GM18502 (cell line): ENCODE data around the gene PSMA3.
A peak's percentile ranks its signal among the peaks of the same experiment; 100 is the strongest.

Experiments used
- ATAC-seq: cut with Tn5 transposase; IDR thresholded peaks from one replicate; pipeline ENCODE4 v1.9.1; 2021; ENCODE audit warnings: mild to moderate bottlenecking; ENCODE audit not compliant: unreplicated experiment, poor library complexity

PSMA3 gene

DNA sequence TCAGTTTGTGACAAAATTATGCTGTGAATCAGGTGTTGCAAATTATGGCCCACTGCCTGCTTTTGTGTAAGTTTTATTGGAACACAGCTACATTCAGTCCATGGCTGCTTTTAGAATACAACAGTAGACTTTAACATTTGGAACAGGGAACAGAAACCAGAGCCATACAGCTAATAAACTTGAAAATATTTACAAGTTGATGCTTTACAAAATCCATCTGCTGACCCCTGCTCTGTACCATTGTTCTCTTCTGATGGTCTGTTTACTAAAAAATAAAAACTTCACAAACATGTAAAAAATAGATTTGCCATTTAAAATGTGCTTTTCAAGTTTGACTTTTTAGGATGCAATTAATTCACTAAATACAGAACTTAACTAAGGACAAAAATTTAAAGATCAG is 20.8 kb downstream of the PSMA3 start:
- ATAC-seq = no peak

DNA sequence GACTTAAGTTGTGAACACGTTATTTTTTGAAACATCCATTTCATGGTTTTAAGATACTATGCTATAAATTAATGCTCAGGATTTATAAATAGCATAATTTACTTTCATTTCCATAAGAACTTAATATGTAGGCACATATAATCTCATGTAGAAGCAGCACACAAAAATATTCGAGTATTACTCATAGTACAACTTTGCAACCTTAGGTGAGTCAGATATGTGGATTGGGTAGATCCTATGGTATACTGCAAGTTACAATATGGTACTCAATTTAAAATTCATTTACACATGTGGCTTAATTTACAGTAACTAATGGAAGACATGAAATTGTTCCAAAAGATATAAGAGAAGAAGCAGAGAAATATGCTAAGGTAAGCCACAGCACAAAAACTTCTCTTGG is 26.0 kb downstream of the PSMA3 start:
- ATAC-seq = no peak

DNA sequence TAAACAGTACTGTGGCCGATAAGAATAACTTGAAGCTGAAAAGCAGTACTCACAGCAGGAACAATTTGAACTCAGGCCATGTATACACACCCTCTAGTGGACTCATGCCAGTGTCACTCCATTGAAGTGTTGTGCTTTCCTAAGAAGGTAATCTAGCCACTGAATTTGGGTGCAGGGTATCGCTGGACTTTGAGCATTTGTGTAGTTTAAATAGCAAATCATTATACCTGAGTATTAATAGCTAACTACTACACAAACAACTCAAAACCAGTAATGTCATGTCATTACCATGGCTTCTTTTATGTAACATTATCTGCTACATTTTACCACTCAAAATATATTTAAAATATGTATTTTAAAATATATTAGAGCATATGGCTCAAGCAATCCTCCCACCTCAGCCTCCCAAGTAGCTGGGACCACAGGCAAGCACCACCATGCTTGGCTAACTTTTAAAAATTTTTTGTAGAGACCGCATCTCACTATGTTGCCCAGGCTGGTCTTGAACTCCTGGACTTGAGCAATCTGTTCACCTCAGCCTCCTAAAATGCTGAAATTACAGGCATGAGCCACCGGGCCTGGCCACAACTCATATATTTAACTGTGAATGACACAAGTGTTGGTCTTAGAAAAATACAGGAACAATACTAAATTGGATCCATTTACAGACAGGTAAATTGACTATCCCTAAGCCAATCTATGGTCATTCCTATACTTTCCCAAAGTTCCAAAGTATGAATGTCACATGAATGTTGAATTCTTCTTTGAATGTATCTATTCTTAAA is 28.1 kb downstream of the PSMA3 start:
- ATAC-seq = no peak

DNA sequence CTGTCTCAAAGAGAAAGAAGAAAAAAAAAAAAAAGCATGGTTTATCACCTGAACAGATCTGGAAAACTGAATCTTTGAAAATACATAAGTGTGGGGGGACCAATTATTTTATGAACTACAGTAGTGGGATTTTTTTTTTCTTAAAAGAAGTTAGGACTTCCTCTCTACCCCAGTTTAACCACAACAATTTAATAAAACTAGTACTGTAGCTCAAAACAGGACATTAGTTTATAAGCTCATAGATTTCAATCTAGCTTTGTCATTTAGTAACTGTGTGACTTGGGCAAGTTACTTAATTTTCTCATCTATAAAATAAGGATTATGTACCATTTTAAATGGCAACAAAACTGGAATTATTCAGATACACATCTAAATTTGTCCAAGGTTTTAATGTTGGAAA is 30.2 kb downstream of the PSMA3 start:
- no peak for ATAC-seq

DNA sequence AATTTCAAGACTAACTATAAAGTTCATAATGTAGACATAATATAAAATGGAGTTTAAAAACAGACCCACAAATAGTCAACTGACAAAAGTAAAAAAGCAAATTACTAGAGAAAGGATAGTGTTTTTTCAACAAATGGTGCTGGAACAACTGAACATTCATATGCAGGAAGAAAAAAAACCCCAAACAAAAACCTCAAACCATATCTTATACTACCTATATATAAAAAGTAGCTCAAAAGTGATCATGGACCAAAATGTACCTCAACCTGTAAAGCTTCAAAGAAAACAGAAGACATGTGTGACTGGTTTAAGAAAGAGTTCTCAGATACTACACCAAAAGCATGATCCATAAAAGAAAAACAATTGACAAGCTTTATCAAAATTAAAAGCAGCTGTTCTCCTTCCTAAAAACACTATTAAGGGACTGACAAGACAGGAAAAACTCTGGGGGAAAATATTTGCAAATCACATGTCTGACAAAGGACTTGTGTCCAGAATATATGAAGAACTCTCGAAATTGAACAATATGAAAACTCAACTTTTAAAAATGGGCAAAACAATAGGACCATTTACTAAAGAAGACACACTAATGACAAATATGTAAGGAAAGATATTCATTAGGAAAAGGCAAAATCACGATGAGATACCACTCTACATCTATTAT is 31.0 kb downstream of the PSMA3 start:
- no peak for ATAC-seq

DNA sequence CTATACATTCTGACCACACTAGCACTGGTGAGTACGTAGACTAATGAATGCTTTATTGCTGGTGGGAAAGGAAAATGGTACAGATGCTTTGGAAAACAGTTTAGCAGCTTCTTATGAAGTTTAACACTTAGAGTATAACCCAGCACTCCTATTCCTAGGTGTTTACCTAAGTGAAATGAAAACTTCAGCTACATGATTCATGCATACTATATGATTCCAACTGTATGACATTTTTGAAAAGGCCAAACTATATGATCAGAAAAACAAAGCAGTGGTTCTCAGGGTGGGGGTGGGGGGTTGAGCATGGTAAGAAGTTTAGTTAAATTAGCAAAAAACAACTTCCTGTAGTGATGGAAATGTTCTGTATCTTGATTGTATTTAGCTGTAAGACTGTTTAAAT is 31.6 kb downstream of the PSMA3 start:
- ATAC-seq = no peak

GRCh38 chr14:58278177-58278576 is 33.5 kb downstream of the PSMA3 start:
- no peak for ATAC-seq

- ATAC-seq = peak; percentile 80
These were observed 36.5 kb downstream of the PSMA3 start for GRCh38 chr14:58280954-58281787.

DNA sequence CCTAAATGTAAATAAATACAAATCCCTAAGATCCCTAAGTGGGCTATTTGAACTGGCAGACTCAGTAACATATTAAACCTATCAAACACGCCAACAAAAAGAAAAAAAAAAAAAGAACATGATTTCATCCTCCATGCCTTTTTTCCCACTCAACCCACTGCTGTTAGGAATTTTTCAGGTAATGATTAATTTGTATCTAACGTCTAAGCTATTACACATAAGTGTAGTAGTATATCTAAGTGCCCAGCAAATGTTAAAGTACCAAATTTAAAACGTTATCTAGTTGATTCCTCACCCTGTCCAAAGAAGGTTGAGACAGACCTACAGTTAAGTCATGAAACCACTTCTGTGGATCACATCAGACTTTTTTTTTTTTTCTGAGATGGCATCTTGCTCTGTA is 37.3 kb downstream of the PSMA3 start:
- no peak for ATAC-seq

GRCh38 chr14:58282925-58283593 is 38.4 kb downstream of the PSMA3 start:
- no peak for ATAC-seq

DNA sequence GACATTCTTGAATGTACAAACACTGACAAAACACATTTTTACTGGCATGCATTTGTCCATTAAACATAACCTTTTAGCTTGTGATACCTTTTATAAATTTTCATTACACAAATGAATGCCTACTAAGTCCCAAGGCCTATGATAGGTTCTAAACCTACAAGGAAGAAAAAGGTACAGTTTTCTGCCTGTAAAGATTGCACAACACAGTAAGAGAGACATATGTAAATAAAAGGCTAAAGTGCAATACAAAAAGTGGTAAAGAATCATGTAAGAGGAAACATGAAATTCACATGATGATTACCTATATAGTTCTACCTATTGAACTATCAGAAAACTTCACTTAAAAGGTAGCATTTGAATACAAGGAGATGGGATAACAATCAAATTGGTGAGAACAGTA is 39.1 kb downstream of the PSMA3 start:
- ATAC-seq = no peak

DNA sequence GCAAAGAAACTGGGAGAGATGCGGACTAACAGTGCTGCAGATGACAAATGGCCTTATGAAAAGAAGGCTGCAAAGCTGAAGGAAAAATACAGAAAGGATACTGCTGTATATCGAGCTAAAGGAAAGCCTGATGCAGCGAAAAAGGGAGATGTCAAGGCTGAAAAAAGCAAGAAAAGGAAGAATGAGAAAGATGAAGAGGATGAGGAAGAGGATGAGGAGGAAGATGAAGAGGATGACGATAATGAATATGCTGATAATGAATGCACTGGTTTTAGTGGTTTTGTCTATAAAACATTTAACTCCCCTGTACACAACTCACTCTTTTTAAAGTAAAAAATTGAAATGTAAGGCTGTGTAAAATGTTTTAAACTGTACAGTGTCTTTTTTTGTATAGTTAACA is 40.5 kb downstream of the PSMA3 start:
- no peak for ATAC-seq

GRCh38 chr14:58287607-58288042 is 43.0 kb downstream of the PSMA3 start:
- ATAC-seq = no peak

- no peak for ATAC-seq
These were observed 43.6 kb downstream of the PSMA3 start for GRCh38 chr14:58288106-58288792.

- no peak for ATAC-seq
These were observed 47.0 kb downstream of the PSMA3 start for GRCh38 chr14:58291646-58292045.

GRCh38 chr14:58292187-58292586 is 47.5 kb downstream of the PSMA3 start:
- no peak for ATAC-seq

GRCh38 chr14:58294201-58294600 is 49.6 kb downstream of the PSMA3 start:
- ATAC-seq = no peak

DNA sequence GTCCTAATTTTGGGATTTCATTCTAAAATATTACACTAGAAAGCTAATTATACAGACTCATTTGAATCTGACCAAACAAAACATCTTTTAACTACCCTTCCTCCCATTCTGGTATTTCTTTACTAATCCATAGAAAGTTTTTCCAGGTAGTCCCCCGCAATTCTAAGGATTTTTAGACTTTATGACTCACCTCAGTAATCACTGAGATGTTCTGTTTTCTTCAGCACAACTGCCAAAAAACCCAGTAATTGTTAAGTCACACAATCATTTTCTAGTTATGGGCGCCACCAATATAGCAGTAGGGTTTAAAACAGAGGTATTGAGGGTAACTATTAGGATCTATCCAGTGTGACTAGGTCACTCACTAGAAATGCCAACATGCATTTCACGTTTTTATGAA is 52.1 kb downstream of the PSMA3 start:
- no peak for ATAC-seq

- ATAC-seq = peak; percentile 1
These were observed 52.7 kb downstream of the PSMA3 start for GRCh38 chr14:58297412-58297761.
